ENCODE measurements around the gene RALGPS1.

The RALGPS1 gene

GRCh38 chr9:127130661-127131538 is 216.3 kb downstream of the RALGPS1 start:
- in situ Hi-C loops (cut with HindIII; ENCODE audit: low sequenced_read_pairs): no loop called here

- in situ Hi-C loops (cut with HindIII; ENCODE audit: low sequenced_read_pairs): no loop called here
Measured at GRCh38 chr9:127131871-127132270, 217.3 kb downstream of the RALGPS1 start.

- in situ Hi-C loops (cut with HindIII; ENCODE audit: low sequenced_read_pairs): no loop called here
Measured at GRCh38 chr9:127132375-127132774, 217.8 kb downstream of the RALGPS1 start.

- in situ Hi-C loops (cut with HindIII; ENCODE audit: low sequenced_read_pairs): no loop called here
Measured at GRCh38 chr9:127132921-127133647, 218.5 kb downstream of the RALGPS1 start.

GRCh38 chr9:127133739-127134167 is 219.2 kb downstream of the RALGPS1 start:
- in situ Hi-C loops (cut with HindIII; ENCODE audit: low sequenced_read_pairs): no loop called here

GRCh38 chr9:127135056-127135745 is 220.6 kb downstream of the RALGPS1 start:
- in situ Hi-C loops (cut with HindIII; ENCODE audit: low sequenced_read_pairs): no loop called here

GRCh38 chr9:127136081-127136879 is 221.7 kb downstream of the RALGPS1 start:
- in situ Hi-C loops (cut with HindIII; ENCODE audit: low sequenced_read_pairs): no loop called here

- in situ Hi-C loops (cut with HindIII; ENCODE audit: low sequenced_read_pairs): no loop called here
Measured at GRCh38 chr9:127136880-127137639, 222.5 kb downstream of the RALGPS1 start.

GRCh38 chr9:127137640-127138360 is 223.2 kb downstream of the RALGPS1 start:
- in situ Hi-C loops (cut with HindIII; ENCODE audit: low sequenced_read_pairs): no loop called here

GRCh38 chr9:127138444-127138843 is 223.9 kb downstream of the RALGPS1 start:
- in situ Hi-C loops (cut with HindIII; ENCODE audit: low sequenced_read_pairs): no loop called here

- in situ Hi-C loops (cut with HindIII; ENCODE audit: low sequenced_read_pairs): no loop called here
Measured at GRCh38 chr9:127139071-127139731, 224.6 kb downstream of the RALGPS1 start.

GRCh38 chr9:127139775-127140174 is 225.2 kb downstream of the RALGPS1 start:
- in situ Hi-C loops (cut with HindIII; ENCODE audit: low sequenced_read_pairs): no loop called here

- in situ Hi-C loops (cut with HindIII; ENCODE audit: low sequenced_read_pairs): no loop called here
Measured at GRCh38 chr9:127140181-127140580, 225.6 kb downstream of the RALGPS1 start.

- in situ Hi-C loops (cut with HindIII; ENCODE audit: low sequenced_read_pairs): no loop called here
Measured at GRCh38 chr9:127140842-127141675, 226.5 kb downstream of the RALGPS1 start.

- in situ Hi-C loops (cut with HindIII; ENCODE audit: low sequenced_read_pairs): no loop called here
Measured at GRCh38 chr9:127142291-127142690, 227.7 kb downstream of the RALGPS1 start.

GRCh38 chr9:127142931-127143464 is 228.4 kb downstream of the RALGPS1 start:
- in situ Hi-C loops (cut with HindIII; ENCODE audit: low sequenced_read_pairs): no loop called here

GRCh38 chr9:127143920-127144465 is 229.4 kb downstream of the RALGPS1 start:
- in situ Hi-C loops (cut with HindIII; ENCODE audit: low sequenced_read_pairs): no loop called here
